GM19328 (cell line): ENCODE measurements around the gene SFT2D1.

Experiments used
- ATAC-seq: cut with Tn5 transposase; IDR thresholded peaks from one replicate; pipeline ENCODE4 v1.9.1; 2021; ENCODE audit warnings: mild to moderate bottlenecking, moderate library complexity; ENCODE audit not compliant: unreplicated experiment

The SFT2D1 gene

GRCh38 chr6:166282394-166283032, 59.8 kb downstream of the SFT2D1 start:
- no peak for ATAC-seq

- no peak for ATAC-seq
Measured at GRCh38 chr6:166281104-166281503, 61.2 kb downstream of the SFT2D1 start.

GRCh38 chr6:166279393-166279679, 63.0 kb downstream of the SFT2D1 start:
- no peak for ATAC-seq

- no peak for ATAC-seq
Measured at GRCh38 chr6:166278579-166279392, 63.6 kb downstream of the SFT2D1 start.

- ATAC-seq: no peak
Measured at GRCh38 chr6:166277892-166278578, 64.3 kb downstream of the SFT2D1 start.

- no peak for ATAC-seq
Measured at GRCh38 chr6:166277018-166277417, 65.3 kb downstream of the SFT2D1 start.

- ATAC-seq: peak; percentile 78
Measured at GRCh38 chr6:166275714-166276166, 66.6 kb downstream of the SFT2D1 start.

- ATAC-seq: no peak
Measured at GRCh38 chr6:166274739-166275370, 67.5 kb downstream of the SFT2D1 start.

GRCh38 chr6:166274163-166274562, 68.2 kb downstream of the SFT2D1 start:
- no peak for ATAC-seq

- ATAC-seq: no peak
Measured at GRCh38 chr6:166271376-166271765, 71.0 kb downstream of the SFT2D1 start.

GRCh38 chr6:166270706-166271375, 71.5 kb downstream of the SFT2D1 start:
- no peak for ATAC-seq
